ENCODE results near the gene PHKA2.
"Not testable (repeated sequence)": the region's sequence is repeated elsewhere in the genome, so short reads cannot be mapped to it uniquely, and the experiment has no call there.

Gene PHKA2, protein sequence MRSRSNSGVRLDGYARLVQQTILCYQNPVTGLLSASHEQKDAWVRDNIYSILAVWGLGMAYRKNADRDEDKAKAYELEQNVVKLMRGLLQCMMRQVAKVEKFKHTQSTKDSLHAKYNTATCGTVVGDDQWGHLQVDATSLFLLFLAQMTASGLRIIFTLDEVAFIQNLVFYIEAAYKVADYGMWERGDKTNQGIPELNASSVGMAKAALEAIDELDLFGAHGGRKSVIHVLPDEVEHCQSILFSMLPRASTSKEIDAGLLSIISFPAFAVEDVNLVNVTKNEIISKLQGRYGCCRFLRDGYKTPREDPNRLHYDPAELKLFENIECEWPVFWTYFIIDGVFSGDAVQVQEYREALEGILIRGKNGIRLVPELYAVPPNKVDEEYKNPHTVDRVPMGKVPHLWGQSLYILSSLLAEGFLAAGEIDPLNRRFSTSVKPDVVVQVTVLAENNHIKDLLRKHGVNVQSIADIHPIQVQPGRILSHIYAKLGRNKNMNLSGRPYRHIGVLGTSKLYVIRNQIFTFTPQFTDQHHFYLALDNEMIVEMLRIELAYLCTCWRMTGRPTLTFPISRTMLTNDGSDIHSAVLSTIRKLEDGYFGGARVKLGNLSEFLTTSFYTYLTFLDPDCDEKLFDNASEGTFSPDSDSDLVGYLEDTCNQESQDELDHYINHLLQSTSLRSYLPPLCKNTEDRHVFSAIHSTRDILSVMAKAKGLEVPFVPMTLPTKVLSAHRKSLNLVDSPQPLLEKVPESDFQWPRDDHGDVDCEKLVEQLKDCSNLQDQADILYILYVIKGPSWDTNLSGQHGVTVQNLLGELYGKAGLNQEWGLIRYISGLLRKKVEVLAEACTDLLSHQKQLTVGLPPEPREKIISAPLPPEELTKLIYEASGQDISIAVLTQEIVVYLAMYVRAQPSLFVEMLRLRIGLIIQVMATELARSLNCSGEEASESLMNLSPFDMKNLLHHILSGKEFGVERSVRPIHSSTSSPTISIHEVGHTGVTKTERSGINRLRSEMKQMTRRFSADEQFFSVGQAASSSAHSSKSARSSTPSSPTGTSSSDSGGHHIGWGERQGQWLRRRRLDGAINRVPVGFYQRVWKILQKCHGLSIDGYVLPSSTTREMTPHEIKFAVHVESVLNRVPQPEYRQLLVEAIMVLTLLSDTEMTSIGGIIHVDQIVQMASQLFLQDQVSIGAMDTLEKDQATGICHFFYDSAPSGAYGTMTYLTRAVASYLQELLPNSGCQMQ

DNA sequence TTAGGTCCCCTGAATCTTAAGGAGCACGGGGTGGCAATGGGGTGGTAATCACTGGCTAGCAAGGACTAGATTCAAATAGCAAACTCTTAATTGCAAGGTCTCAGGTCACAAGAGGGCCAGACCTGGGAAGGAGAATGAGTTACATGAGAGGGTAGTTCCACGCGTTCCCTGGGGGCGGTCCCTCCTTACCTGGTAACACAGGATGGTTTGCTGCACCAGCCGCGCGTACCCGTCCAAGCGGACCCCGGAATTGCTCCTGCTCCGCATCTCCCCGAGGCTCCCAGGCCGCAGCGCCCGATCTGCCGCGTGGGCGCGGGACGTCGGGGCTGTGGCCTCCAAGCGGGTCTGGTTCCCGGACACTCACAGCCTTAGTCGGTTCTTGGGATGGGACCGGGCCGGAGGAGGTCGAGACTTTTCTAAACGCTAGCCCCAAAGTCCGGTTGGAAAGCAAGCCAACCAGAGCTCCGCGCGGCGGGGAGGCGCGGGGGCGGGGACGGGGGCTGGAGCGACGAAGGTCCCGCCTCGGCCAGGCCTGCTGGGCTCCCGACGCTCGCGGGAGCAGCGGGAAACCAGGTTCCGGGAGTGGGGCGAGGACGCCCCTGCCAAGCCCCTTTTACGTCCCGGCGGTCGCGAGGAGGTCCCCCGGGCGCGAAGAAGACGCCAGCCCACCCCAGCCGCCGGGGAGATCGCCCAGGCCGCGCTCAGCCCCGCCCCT, at the start of gene PHKA2:
TSS of gene PHKA2 (minus strand) at position 449 of the 715 bp plus-strand sequence. CDS start at position 267, 182 bp downstream.
- peak; percentile 55 for DNase-seq

DNA sequence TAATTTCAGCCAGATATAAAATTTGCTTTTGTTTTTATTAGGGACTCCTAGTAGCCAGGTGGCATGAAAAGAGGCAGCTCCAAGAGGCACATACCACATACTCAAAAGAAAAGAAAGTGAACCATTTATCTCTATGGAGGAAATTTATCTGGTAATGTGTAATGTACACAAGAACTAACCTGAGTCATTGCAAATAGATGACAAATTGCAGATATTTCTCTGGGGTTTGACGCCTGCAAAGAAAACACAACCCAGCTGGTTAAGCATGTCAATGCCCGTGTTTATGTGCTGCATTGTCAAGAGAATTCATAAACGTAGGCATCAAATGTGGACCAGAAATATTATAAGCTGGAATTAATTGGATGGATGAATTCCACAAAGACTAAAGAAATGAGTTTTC, 46.9 kb upstream of the PHKA2 start:
- no peak for DNase-seq

DNA sequence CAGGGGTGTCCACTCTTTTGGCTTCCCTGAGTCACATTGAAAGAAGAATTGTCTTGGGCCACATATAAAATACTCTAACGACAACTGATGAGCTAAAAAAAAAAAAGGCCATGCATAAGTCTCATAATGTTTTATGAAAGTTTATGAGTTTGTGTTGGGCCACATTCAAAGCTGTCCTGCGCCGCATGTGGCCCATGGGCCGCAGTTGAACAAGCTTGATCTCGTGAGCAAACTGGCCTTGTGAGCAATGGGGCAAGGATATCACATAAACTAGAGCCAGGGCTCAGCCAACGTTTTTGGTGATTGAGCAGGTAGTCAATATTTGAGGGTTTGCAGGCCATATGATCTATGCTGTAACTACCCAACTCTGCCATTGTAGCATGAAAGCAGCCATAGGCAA, 44.6 kb upstream of the PHKA2 start:
- no peak for DNase-seq

DNA sequence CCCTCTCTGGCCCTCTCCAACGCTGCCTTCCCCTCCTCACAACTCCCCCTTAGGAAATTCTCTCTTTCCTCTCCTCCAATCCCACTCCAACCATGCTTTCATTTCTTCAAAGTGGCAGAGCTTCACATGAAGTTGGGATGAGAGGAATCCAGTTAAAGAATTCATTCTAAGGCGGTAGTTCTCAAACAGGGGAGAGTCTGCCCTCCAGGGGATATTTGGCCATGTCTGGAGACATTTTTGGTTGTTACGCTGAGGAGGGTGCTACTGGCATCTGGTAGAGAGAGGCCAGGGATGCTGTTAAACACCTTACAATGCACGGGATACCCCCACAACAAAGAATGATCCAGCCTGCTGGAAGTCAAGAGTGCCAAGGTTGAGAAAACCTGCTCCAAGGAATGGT, 40.5 kb upstream of the PHKA2 start:
- DNase-seq = no peak

DNA sequence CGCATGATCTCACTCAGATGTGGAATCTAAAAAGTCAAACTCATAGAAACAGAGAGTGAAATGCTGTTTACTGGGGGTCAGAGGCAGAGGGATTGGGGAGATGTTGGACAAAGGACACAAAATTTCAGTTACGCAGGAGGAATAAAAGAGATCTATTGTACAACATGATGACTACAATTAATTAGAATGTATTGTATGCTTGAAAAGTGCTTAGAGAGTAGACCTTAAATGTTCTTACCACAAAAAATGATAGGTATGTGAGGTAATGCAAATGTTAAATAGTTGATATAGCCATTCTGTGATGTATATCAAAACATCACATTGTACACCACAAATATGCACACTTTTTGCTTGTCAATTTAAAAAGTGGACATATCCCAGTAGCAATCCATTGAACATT, 36.1 kb upstream of the PHKA2 start:
- no peak for DNase-seq

DNA sequence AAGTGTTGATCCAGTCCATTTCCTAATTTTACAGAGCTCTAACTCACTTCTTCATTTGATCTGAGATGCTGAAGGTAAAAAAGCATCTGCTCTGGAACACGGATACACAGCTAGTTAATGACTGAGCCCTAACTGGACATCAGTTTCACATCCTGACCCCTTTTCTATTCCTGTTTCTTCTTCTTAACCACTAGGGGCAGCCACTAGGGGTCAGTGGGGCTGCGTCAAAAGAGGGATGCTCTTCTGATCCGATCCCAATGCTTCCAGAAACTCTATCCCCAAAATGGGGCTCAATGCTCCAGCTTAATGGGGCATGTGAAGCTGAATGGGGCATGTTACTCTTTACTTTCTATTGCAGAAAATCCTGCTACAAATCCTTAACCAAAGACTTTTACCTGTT, 33.4 kb upstream of the PHKA2 start:
- peak; percentile 78 for DNase-seq

DNA sequence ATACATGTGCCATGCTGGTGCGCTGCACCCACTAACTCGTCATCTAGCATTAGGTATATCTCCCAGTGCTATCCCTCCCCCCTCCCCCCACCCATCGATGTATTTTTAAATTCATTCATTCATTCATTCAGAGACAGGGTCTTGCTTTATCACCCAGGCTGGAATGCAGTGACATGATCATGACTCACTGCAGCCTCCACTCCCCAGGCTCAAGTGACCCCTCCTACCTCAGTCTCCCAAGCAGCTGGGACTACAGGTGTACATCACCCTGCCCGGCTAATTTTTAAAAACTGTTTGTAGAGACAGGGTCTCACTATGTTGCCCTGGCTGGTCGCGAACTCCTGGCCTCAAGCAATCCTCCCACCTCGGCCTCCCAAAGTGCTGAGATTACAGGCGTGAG, 32.7 kb upstream of the PHKA2 start:
- DNase-seq = not testable (repeated sequence)

DNA sequence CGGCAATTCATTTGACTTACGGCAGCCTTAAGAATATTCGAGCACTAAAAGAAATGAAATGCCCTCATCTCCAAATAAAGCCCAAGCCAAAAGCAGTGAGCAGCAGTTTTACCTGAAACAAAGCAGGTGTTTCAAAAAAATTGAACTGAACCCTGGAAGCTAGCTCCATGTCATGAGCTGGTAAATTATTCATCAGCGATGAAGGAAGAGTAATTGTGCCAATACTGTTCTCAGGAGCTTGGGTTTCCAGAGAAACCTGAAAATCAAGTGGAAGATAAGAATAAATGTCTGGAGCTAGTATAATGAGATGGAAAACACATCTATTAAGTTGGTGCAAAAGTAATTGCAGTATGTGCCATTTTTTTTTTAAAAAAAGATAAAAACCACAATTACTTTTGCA, 24.0 kb upstream of the PHKA2 start:
- no peak for DNase-seq

DNA sequence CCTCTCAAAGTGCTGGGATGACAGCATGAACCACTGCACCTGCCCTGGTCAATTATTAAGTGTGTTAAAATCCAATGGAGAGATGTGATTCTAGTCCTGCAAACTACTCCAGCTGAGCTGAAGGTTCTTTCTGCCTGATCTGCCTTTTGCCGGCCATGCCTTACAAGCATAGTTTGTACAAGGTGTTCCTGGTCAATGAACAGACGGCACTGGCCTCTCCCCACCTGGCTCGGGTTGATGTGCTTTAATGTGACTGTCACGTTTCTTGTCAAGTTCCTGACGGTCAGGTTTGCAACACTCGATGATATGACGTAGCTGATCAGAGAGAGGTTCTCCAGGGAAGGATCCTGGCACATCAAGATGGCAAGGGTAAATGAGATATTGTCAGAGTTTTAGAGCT, 23.1 kb upstream of the PHKA2 start:
- no peak for DNase-seq

DNA sequence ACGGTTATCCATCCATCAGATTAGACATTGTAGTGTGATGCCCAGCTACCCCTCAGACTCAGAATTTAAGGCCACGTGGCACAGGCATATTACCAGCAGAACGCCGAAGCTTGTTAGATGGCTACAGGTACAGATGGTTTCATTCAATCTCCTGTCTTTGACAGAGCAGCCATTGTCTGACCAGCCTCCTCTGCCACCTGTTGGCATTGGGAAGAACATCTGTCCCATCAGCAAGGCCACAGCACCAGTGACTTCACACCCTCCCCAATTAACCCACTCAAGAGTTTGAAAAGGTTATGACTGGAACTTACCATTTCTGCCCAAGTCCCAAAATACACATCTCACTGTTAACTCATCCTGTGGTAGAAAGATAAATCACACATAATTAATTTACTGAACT, 22.0 kb upstream of the PHKA2 start:
- DNase-seq = peak; percentile 45

DNA sequence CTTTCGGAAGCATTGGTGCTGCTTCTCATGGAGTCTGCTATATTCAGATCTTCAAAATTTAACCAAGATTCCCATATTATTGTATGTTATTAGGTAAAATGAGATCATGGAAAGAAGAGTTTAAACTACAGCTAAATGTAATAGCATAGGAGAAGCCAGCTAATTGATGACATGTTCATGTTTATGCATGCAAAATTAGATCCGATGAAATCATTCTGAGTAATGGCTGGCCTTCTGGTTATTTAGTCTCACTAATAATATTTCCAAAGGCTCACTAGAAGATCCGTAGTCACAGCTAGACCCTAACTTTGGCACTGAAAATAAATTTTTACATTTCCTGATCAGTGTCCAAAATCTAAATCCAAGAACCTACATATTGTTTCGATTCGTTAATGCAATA, 19.8 kb upstream of the PHKA2 start:
- DNase-seq = no peak

DNA sequence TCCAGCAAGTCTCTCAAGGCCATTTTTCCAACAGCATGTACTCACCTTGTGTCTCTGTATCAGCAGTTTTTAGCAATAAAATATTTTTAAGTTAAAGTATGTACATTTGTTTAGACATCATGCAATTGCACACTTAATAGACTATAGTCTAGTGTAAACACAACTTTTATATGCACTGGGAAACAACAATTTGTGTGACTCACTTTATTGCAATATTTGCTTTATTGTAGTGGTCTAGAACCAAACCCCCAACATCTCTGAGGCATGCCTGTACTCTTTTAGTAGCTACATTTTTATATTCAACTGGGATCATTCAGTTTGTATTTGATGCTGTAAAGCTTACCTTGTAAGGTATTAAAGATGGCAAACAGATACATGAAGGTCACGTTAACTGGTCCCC, 14.7 kb upstream of the PHKA2 start:
- DNase-seq = no peak

DNA sequence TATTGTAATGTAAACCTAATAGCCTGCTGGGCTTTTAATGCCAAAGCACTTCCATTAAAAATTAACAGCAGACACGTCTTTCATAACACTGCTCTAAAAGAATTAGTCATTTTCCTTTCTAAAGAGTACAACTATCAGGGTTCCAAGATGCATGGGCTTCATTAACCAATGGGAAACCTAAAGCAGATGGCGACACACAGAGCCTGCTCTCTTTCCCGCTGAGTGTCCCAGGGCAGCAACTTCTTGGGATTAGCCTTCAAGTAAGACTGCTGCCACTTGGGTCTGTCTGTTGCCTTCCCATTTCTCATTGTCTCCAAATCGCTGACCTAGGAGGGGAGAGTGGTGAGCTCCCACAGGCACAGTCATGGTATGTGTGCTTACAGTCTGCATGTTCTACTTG, 14.0 kb upstream of the PHKA2 start:
- DNase-seq = no peak

DNA sequence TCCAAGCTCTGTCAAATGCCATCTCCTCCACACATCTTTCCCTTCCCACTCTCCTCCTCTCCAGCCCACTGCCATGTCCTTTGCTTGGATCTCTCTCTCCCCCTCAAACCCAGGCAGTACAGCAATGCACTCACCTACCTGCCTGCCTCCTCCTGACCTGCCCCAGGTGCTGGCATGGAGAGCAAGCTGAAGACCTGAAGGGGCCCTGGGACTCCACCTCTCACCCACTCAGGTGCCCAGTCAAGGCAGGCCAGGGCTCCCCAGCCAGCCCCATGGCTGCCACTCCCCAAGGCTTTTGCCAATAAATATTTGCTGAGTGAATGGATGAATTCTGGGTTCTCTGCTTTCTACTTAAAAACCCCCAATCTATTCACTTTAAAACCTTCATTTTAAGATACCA, 12.6 kb upstream of the PHKA2 start:
- DNase-seq = no peak

DNA sequence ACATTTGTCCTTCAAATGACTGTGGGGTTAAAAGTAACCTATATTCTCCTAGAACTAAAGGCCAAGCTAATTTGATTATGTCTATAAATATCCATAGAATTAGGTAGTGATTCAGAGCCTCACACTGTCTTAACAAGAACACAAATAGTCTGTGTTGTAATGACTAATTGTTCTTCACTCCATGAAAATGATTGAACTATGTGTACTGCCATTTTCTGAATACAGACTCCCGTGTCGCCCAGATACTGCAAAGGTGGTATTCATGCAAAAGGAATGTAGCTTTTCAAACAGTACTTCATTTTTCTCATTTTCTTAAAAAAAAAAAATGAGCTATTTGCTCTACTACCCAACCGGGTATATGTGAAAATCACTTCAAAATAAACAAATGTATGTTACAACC, 11.3 kb upstream of the PHKA2 start:
- DNase-seq = no peak

DNA sequence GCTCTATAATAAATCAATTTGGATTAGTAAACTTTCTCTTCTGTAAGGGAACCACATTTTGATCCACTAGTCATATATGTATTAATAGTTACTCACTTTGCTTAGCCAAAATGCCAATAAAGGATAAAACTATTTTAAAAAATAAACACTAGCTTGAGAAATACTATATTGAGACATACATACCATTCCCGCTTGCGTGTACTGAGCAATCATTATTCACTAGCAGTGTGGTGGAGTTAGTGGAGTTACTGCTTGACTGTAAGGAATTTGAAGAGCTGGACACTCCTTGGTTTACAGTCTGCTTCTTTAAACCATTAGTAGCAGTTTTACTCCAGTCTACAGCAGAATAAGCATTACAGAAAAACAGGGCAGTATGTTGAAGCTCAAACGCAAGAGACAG, 10.8 kb upstream of the PHKA2 start:
- no peak for DNase-seq

DNA sequence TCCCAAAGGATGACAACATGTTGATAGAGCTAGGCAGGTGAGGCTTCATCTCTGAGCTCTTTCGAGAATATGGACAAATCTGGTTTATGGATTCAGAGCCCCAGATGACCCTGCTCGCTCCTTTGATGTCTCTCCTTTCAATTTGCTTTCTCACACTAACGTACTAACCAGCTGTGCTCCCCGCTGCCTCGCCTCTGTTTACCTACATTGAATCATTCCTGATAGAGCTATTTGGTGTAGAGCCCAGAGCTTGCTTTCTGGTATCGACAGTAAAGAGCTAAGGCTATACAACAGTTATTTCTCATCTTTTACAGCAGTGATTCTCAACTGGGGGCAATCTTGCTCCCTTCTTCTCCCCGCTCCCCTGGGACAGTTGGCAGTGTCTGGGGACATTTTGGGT, 8.9 kb upstream of the PHKA2 start:
- DNase-seq = no peak

DNA sequence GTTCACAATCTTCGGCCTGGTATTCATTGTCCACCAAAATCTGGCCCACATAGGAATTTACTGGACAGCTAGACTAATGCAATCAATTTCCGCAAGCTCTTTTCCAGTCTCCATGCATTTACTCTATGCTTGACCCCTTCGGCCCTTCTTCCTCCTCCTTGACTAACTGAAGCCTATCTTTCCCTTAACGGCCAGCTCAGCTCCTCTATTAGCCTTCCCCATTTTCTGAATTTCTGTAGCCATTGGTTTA, 1.2 kb upstream of the PHKA2 start:
- DNase-seq = no peak

DNA sequence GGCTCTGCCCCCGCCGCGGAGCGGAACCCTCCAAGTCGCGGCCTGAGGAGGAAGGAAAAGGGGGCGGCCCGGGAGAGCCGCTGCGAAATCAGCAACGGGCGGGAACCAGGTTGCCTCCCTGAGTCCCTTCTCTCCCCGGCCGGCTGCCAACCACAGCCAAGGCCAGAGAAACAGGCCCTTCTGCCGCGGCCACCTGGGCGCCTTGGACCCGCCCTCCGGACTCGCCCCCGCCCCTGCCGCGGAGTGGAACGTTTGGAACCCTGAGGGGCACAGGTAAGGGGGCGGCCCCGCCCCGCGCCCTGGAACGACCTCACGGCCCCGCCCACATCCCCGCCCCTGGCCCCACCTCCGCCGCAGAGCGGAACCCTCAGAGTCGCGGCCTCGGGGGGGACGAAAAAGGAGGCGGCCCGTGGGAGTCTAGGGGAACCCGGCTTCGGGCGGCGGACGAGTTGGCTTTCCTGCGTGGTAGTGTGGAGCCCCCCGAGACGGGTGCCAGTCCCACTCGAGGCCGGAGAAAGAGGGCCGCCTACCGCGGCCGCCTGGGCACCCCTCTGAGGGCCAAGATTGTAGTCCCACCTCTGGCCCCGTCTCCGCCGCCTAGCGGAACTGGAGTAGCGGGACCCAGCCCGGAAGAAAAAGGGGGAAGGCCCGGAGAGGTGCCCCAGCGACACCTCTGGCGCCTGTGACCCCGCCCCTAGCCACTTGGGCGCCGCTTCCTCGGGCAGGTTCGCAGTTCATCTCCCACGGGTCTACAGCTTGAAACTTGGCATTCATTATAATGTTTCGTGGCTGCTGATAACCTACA, 669 bp upstream of the PHKA2 start:
- peak; percentile 91 for DNase-seq

DNA sequence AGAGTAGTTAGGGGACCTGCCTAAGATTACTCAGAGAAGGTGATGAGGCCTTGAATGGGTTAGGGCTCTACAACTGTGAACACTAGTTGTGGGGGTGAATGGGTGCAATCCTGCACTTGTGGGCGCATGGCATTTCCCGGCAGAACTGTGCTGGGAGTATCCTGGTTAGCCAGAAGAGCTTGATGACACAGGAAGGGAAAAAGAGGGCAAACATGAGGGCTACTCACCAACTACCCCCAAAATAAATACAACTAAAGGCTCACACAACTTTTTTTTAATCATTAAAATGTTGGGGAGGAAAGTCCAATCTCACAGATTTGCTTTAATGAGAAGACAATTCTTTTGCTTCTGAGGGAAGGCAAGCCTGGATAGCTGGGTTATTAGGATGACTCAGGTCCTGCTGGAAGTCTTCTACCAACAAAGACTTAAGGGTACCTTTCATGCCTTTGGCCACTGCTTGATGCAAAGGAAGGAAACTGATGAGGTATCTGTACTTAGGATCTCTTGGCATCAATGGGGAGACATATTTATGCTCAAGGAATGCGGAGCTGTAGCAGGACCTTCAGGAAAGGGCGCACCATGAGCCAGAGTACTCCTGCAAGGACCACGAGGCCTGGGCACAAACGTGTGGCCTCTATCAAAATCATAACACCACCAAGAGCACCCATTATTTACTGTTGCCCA, 2.6 kb downstream of the PHKA2 start:
- no peak for DNase-seq

DNA sequence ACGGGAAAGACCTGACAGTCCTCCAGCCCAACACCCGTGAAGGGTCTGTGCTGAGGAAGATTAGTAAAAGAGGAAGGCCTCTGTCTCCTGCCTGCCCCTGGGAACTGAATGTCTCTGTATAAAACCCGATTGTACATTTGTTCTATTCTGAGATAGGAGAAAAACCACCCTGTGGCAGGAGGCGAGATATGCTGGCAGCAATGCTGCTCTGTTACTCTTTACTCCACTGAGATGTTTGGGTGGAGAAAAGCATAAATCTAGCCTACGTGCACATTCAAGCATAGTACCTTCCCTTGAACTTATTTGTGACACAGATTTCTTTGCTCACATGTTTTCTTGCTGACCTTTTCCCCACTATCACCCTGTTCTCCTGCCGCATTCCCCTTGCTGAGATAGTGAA, 3.7 kb downstream of the PHKA2 start:
- not testable (repeated sequence) for DNase-seq

DNA sequence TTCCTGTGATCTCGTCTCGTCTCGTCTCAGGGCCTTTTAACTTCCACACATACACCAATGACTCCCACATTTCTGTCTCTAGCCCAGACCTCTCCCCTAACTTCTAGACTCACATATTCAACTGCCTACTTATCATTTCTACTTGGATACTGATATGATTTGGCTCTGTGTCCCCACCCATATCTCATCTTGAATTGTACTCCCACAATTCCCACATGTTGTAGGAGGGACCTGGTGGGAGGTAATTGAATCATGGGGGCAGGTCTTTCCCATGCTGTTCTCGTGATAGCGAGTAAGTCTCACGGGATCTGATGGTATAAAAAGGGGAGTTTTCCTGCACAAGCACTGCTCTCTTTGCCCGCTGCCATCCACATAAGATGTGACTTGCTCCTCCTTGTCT, 8.9 kb downstream of the PHKA2 start:
- no peak for DNase-seq

All from NCI-H82 (cell line).